ENCODE measurements around the gene AQP11.

DNA sequence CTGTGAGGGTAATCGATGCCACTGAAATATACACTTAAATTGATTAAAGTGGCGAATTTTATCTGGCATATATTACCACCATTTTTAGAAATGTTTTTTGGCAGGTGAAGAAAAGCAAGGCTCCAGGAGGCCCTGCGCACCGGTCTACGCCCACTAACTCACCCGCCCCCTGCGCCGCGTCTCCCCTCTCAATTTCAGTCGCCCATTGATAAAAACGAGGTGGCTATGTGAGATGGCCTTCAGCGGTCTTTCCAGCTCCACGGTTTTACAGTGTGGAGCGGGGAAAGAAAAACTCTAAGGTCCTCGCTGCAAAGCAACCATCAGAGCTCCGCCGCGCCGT, 602 bp upstream of the AQP11 start:
- no peak for TF ChIP-seq POLR2AphosphoS5 (IDR thresholded peaks at IDR 0.05)
- TF ChIP-seq, protein P1, sequence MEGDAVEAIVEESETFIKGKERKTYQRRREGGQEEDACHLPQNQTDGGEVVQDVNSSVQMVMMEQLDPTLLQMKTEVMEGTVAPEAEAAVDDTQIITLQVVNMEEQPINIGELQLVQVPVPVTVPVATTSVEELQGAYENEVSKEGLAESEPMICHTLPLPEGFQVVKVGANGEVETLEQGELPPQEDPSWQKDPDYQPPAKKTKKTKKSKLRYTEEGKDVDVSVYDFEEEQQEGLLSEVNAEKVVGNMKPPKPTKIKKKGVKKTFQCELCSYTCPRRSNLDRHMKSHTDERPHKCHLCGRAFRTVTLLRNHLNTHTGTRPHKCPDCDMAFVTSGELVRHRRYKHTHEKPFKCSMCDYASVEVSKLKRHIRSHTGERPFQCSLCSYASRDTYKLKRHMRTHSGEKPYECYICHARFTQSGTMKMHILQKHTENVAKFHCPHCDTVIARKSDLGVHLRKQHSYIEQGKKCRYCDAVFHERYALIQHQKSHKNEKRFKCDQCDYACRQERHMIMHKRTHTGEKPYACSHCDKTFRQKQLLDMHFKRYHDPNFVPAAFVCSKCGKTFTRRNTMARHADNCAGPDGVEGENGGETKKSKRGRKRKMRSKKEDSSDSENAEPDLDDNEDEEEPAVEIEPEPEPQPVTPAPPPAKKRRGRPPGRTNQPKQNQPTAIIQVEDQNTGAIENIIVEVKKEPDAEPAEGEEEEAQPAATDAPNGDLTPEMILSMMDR (IDR thresholded peaks at IDR 0.05; ENCODE audit: poor library complexity, severe bottlenecking), result peak; percentile 35
- TF ChIP-seq SMC3 (conservative IDR thresholded peaks at IDR 0.05; ENCODE audit: poor library complexity), result no peak
- TF ChIP-seq EZH2 (IDR thresholded peaks at IDR 0.05; ENCODE audit: borderline replicate concordance, insufficient read depth, low read length, poor library complexity, severe bottlenecking), result no peak
